Stimulated activated CD8-positive, alpha-beta memory T cell treated with anti-CD3 and anti-CD28 coated beads, Interleukin-15, amount 100 ng/mL, for 1 hour (primary cell): ENCODE measurements around the gene EPN2.

Experiments
- DNase-seq: peaks from one replicate; pipeline ENCODE4 v3.0.0-alpha.2; 2020; ENCODE audit warnings: low read depth

The EPN2 gene

GRCh38 chr17:19239544-19239943, 2.4 kb downstream of the EPN2 start:
- DNase-seq = no peak

DNA sequence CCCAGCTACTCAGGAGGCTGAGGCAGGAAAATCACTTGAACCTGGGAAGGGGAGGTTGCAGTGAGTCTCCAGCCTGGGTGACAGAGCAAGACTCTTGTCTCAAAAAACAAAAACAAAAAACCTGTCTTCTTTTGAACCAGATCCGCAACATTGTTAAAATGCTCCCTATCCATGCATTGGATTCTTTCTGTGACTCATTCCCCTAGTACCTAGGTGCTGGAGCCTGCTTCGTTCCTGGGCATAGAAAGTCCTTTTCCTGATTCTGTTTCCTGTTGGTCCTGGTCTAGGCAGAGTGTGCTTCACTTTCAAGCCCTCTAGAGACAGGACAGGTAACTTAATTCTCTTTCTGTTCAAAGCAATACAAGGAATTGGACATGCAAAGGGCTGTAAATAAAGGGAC, 5.2 kb downstream of the EPN2 start:
- DNase-seq = no peak

DNA sequence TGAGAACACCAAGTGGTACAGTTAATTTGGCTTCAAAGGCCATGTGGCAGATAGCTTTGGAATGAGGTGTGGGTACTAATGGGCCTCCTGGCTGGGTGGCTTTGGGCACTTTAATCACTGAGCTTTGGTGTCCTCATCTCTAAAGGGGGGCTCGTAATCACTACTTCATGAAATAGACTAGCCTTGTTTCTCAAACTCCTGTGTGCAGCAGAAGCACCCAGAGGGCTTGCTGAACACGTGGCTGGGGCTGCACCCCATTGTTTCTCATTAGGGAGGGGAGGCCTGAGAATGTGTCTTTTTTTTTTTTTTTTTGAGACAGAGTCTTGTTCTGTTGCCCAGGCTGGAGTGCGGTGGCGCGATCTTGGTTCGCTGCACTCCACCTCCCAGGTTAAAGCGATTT, 5.8 kb downstream of the EPN2 start:
- DNase-seq = no peak

DNA sequence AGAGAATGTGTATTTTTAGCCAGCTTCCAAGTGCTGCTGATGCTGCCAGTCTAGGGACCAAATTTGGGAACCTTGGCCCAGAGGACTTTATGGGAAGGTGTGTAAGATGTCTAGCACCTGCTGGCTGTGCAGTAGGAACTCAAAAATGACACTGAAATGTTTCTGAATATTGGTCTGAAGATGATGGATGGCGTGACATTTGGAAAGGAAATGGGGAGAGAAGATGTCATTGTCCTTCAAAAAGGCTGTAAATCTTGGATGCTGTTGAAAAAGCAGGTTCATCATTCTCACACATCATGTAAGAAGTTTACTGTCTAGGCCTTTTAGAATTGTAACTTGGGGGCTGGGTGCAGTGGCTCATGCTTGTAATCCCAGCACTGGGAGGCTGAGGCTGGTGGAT, 6.7 kb downstream of the EPN2 start:
- no peak for DNase-seq

- no peak for DNase-seq
Observed at GRCh38 chr17:19244357-19244756, 7.2 kb downstream of the EPN2 start.

DNA sequence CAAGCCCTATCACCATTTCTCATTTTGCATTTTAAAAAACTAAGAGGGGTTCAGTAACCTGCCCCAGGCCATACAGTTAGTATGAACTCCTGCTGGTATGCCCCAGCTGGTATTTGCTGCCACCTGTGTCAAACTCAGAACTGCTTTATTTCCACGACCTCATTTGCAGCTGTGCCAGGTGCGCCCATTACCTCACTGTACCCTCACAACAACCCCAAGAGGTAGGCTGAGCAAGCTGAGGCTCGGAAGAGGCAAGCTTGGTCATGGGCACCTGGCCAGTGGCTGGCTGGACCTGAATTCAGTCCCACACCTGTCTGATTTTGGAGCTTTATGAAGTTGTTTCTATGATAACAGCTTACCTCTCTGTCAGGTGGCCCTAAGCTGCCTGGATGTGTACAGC, 7.6 kb downstream of the EPN2 start:
- DNase-seq = no peak

GRCh38 chr17:19247473-19247872, 10.3 kb downstream of the EPN2 start:
- DNase-seq = no peak

DNA sequence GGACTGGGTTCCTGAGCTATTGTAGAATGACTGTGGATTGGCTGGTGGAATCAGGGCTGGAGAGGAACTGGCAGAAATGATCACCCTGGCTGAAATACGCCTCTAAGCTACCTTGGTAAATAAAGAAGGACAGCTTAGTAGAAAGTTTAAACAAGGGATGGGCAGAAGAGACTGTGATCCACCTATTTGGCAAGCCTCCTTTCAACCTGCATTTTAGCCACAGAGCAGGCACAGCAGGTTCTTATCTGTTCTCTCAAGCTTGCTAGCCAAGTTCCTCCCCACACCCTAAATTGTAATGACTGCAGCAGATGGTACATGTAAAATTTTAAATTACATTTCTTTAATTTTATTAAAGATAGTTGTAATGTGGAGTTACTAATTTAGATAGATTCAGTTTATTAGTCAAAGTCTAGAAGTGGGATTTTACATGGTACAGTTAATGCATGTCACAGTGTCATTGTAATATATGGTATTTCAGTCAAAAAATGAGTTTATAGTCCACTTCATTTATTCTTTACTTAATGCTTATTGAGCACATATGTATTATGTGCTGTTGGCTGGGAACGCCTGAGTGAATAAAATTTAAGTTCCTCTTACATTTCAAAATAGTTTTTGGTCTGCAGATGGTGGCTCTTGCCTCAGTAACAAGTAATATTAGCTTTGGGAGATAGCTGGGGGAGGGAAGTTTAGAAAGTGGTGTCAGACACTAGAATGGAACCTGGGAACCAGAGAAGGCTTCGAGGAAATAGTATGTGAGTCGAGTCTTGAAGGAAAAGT, 11.2 kb downstream of the EPN2 start:
- no peak for DNase-seq

- no peak for DNase-seq
Observed at GRCh38 chr17:19248928-19249574, 11.9 kb downstream of the EPN2 start.

DNA sequence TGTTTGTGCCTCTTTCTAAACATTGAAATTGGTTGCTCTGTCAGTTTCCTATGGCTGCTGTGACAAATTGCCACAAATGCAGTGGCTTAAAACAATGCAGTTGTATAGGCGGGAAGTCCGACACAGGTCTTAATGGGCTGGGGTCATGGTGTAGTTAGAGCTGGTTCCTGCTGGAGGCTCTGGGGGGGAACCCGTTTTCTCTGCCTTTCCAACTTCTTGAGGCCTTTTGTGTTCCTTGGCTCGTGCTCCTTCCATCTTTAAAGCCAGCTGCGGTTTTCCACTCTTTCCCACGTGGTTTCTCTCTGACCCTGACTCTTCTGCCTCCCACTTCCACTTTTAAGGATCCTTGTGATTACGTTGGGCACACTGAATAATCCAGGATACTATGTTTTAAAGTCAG, 12.5 kb downstream of the EPN2 start:
- no peak for DNase-seq

GRCh38 chr17:19250421-19251173, 13.4 kb downstream of the EPN2 start:
- DNase-seq = no peak

- DNase-seq = no peak
Observed at GRCh38 chr17:19253112-19253511, 15.9 kb downstream of the EPN2 start.

GRCh38 chr17:19254651-19255050, 17.5 kb downstream of the EPN2 start:
- DNase-seq = no peak

- no peak for DNase-seq
Observed at GRCh38 chr17:19255279-19255678, 18.1 kb downstream of the EPN2 start.

GRCh38 chr17:19258371-19258770, 21.2 kb downstream of the EPN2 start:
- no peak for DNase-seq

GRCh38 chr17:19260958-19261357, 23.8 kb downstream of the EPN2 start:
- DNase-seq = no peak

GRCh38 chr17:19261426-19261825, 24.3 kb downstream of the EPN2 start:
- DNase-seq = no peak

DNA sequence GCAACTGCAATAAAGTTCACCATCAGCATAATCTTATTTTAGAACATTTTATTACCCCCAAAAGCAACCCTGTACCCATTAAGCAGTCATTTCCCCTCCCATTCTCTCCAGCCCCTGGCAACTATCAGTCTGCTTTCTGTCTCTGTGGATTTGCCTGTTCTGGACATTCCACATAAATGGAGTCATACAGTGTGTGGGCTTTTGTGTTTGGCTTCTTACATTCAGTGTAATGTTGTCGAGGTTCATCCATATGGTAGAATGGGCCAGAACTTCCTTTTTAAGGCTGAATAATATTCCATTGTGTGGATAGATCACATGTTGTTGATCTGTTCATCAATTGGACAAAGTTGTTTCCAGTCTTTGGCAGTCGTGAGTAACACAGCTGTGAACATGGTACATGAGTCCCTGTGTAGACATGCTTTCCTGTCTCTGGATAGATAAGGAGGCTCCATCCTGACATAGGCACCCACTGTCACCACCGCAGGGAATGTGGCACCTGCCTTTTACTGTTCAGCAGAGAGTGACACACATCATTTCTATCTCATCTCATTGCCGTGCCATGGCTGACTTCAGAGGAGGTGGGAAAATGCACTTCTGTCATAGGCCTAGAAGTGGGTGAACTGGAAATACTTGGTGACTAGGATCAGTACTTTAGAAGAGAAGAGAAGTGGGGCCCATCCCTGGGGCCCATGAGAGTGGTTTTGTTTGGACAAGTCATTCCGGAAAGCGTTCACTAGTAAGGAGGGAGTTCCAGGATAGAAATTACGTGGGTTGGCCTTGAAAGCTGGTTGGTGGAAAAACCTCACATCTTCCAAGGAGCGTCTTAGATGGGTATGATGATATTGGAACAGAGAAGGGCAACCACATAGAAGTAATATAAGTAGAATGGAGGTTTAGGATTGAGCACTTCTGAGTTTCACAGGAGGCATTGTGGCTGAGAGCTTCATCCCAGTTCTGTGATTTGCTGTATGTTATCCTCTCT, 25.8 kb downstream of the EPN2 start:
- no peak for DNase-seq

GRCh38 chr17:19263641-19264051, 26.5 kb downstream of the EPN2 start:
- DNase-seq = no peak

- DNase-seq = no peak
Observed at GRCh38 chr17:19264268-19264667, 27.1 kb downstream of the EPN2 start.

- no peak for DNase-seq
Observed at GRCh38 chr17:19264681-19265080, 27.5 kb downstream of the EPN2 start.

DNA sequence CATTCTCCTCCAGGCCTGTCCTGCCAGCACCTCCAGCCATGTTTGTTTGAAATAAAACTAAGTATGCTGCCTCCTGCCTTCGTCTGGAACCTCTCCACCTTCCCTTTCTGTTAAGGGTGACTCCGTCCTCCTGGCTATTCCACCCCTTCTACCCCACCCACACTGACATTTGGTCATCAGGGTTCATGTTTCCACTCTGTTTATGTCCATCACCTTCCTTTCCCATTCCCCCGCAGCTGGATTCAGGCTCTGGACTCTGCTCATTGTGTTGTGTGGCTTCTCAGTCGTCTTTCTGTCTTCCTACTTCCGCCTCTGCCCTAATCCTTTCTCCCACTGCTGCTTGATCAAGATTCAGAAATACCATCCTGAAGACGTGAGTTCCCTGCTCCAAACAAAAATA, 28.6 kb downstream of the EPN2 start:
- DNase-seq = no peak
